HUES6 (cell line): ENCODE data around the gene ARID5B.

Source experiments
- H3K27ac ChIP-seq: 2 replicates; pipeline ENCODE4 v1.7.0; 2013; ENCODE audit warnings: low read depth, mild to moderate bottlenecking, low read length, inconsistent platforms
- H3K27me3 ChIP-seq: 2 replicates; pipeline ENCODE4 v1.6.1; 2013; ENCODE audit warnings: low read length; ENCODE audit not compliant: control insufficient read depth, insufficient read depth
- H3K36me3 ChIP-seq: 2 replicates; pipeline ENCODE4 v1.6.1; 2013; ENCODE audit warnings: low read length; ENCODE audit not compliant: control insufficient read depth, insufficient read depth
- H3K4me1 ChIP-seq: 2 replicates; pipeline ENCODE4 v1.6.1; 2013; ENCODE audit warnings: low read length; ENCODE audit not compliant: control insufficient read depth, insufficient read depth
- H3K4me3 ChIP-seq: 2 replicates; pipeline ENCODE4 v1.5.1; 2013; ENCODE audit warnings: low read depth, low read length
- H3K9ac ChIP-seq: one replicate; pipeline ENCODE4 v1.6.1; 2013; ENCODE audit warnings: mild to moderate bottlenecking, low read length
- H3K9me3 ChIP-seq: 2 replicates; pipeline ENCODE4 v1.6.1; 2013; ENCODE audit warnings: low read depth, low read length; ENCODE audit not compliant: control insufficient read depth, insufficient read depth

Gene ARID5B

GRCh38 chr10:61906562-61906901 is 5.0 kb downstream of the ARID5B start:
- Histone ChIP-seq H3K9me3 (no peaks in the 10 kb centered on the region), H3K4me1 (peaks cover 6% of the 10 kb centered on the region; the same call in 1 of the 2 replicates), H3K27ac (no peak overlapping the region), H3K4me3 (no peak overlapping the region), H3K27me3 (peaks cover 12% of the 10 kb centered on the region; the same call in 1 of the 2 replicates), H3K9ac (no peak overlapping the region), H3K36me3 (no peaks in the 10 kb centered on the region)

GRCh38 chr10:61907011-61907410 is 5.5 kb downstream of the ARID5B start:
- Histone ChIP-seq H3K27me3 (peaks cover 12% of the 10 kb centered on the region; the same call in 1 of the 2 replicates), H3K9ac (no peak overlapping the region), H3K36me3 (no peaks in the 10 kb centered on the region), H3K9me3 (no peaks in the 10 kb centered on the region), H3K4me1 (peaks cover 6% of the 10 kb centered on the region; the same call in 1 of the 2 replicates), H3K4me3 (no peak overlapping the region), H3K27ac (no peak overlapping the region)

GRCh38 chr10:61907587-61907986 is 6.1 kb downstream of the ARID5B start:
- Histone ChIP-seq H3K4me1 (peaks cover 6% of the 10 kb centered on the region; the same call in 1 of the 2 replicates), H3K9me3 (no peaks in the 10 kb centered on the region), H3K9ac (no peak overlapping the region), H3K27me3 (peaks cover 8% of the 10 kb centered on the region; the same call in 1 of the 2 replicates), H3K36me3 (no peaks in the 10 kb centered on the region), H3K27ac (no peak overlapping the region), H3K4me3 (no peak overlapping the region)

- Histone ChIP-seq H3K9me3 (no peaks in the 10 kb centered on the region), H3K4me3 (no peak overlapping the region), H3K27me3 (no peaks in the 10 kb centered on the region), H3K36me3 (no peaks in the 10 kb centered on the region), H3K9ac (no peak overlapping the region), H3K27ac (no peak overlapping the region), H3K4me1 (no peaks in the 10 kb centered on the region)
Measured at GRCh38 chr10:61910226-61910805, 8.8 kb downstream of the ARID5B start.

- Histone ChIP-seq H3K4me3 (no peak overlapping the region), H3K27me3 (no peaks in the 10 kb centered on the region), H3K36me3 (no peaks in the 10 kb centered on the region), H3K4me1 (no peaks in the 10 kb centered on the region), H3K9ac (no peak overlapping the region), H3K27ac (no peak overlapping the region), H3K9me3 (no peaks in the 10 kb centered on the region)
Measured at GRCh38 chr10:61910894-61911293, 9.4 kb downstream of the ARID5B start.

- no peaks in the 10 kb centered on the region for H3K27me3 ChIP-seq
Measured at GRCh38 chr10:61911425-61911824, 9.9 kb downstream of the ARID5B start.

GRCh38 chr10:61912981-61913380 is 11.5 kb downstream of the ARID5B start:
- Histone ChIP-seq H3K27me3 (no peaks in the 10 kb centered on the region), H3K4me3 (no peak overlapping the region), H3K36me3 (no peaks in the 10 kb centered on the region), H3K27ac (no peak overlapping the region), H3K9me3 (no peaks in the 10 kb centered on the region), H3K9ac (no peak overlapping the region), H3K4me1 (no peaks in the 10 kb centered on the region)

More at GRCh38 chr10:61911425-61911824, 9.9 kb downstream of the ARID5B start:
- no peaks in the 10 kb centered on the region for H3K4me1 ChIP-seq
- no peak overlapping the region for H3K9ac ChIP-seq
- H3K36me3 ChIP-seq, result no peaks in the 10 kb centered on the region
- no peak overlapping the region for H3K4me3 ChIP-seq
- no peak overlapping the region for H3K27ac ChIP-seq
- H3K9me3 ChIP-seq, result no peaks in the 10 kb centered on the region

- Histone ChIP-seq H3K36me3 (no peaks in the 10 kb centered on the region), H3K9me3 (no peaks in the 10 kb centered on the region), H3K27ac (no peak overlapping the region), H3K4me3 (no peak overlapping the region), H3K4me1 (no peaks in the 10 kb centered on the region), H3K27me3 (no peaks in the 10 kb centered on the region), H3K9ac (no peak overlapping the region)
Measured at GRCh38 chr10:61918140-61918539, 16.6 kb downstream of the ARID5B start.

- H3K4me1 ChIP-seq, result no peaks in the 10 kb centered on the region
Measured at GRCh38 chr10:61918989-61919388, 17.5 kb downstream of the ARID5B start.

GRCh38 chr10:61919646-61920215 is 18.2 kb downstream of the ARID5B start:
- H3K36me3 ChIP-seq, result no peaks in the 10 kb centered on the region
- no peak overlapping the region for H3K4me3 ChIP-seq
- no peaks in the 10 kb centered on the region for H3K27me3 ChIP-seq
- H3K9ac ChIP-seq, result no peak overlapping the region
- no peak overlapping the region for H3K27ac ChIP-seq
- no peaks in the 10 kb centered on the region for H3K4me1 ChIP-seq
- H3K9me3 ChIP-seq, result no peaks in the 10 kb centered on the region

More at GRCh38 chr10:61918989-61919388, 17.5 kb downstream of the ARID5B start:
- Histone ChIP-seq H3K9me3 (no peaks in the 10 kb centered on the region), H3K27ac (no peak overlapping the region), H3K9ac (no peak overlapping the region), H3K36me3 (no peaks in the 10 kb centered on the region), H3K27me3 (no peaks in the 10 kb centered on the region), H3K4me3 (no peak overlapping the region)

GRCh38 chr10:61921143-61921542 is 19.6 kb downstream of the ARID5B start:
- Histone ChIP-seq H3K4me3 (no peak overlapping the region), H3K36me3 (no peaks in the 10 kb centered on the region), H3K27me3 (no peaks in the 10 kb centered on the region), H3K9ac (no peak overlapping the region), H3K27ac (no peak overlapping the region), H3K9me3 (no peaks in the 10 kb centered on the region), H3K4me1 (no peaks in the 10 kb centered on the region)
